Measurements from ENCODE around the gene BCR.

- TF ChIP-seq CTCF (IDR thresholded peaks at IDR 0.05; ENCODE audit: poor library complexity, severe bottlenecking) (no peak), REST (IDR thresholded peaks at IDR 0.05; ENCODE audit: borderline replicate concordance) (no peak), EZH2 (IDR thresholded peaks at IDR 0.05; ENCODE audit: borderline replicate concordance, insufficient read depth, low read length, poor library complexity, severe bottlenecking) (no peak), RAD21 (conservative IDR thresholded peaks at IDR 0.05) (no peak), POLR2AphosphoS5 (IDR thresholded peaks at IDR 0.05) (no peak), TAF1 (IDR thresholded peaks at IDR 0.05; ENCODE audit: low read depth) (no peak), EP300 (conservative IDR thresholded peaks at IDR 0.05; ENCODE audit: poor library complexity, severe bottlenecking) (no peak)
Observed at GRCh38 chr22:23306926-23307325, 126.6 kb downstream of the BCR start.
